GM18519 (cell line): ENCODE data around the gene SYCE3.
"Not testable (repeated sequence)": the region's sequence is repeated elsewhere in the genome, so short reads cannot be mapped to it uniquely, and the experiment has no call there.

Experiments used
- ATAC-seq: cut with Tn5 transposase; IDR thresholded peaks from one replicate; pipeline ENCODE4 v1.9.1; 2021; ENCODE audit warnings: mild to moderate bottlenecking, moderate library complexity; ENCODE audit not compliant: unreplicated experiment, low FRiP score

The SYCE3 gene

GRCh38 chr22:50553310-50553709 lies 9.4 kb downstream of the SYCE3 start:
- no peak for ATAC-seq

GRCh38 chr22:50551160-50551752 lies 11.5 kb downstream of the SYCE3 start:
- ATAC-seq = no peak

- no peak for ATAC-seq
Measured at GRCh38 chr22:50550395-50550794, 12.3 kb downstream of the SYCE3 start.

GRCh38 chr22:50548921-50549790 lies 13.6 kb downstream of the SYCE3 start:
- no peak for ATAC-seq

- no peak for ATAC-seq
Measured at GRCh38 chr22:50548040-50548920, 14.4 kb downstream of the SYCE3 start.

- no peak for ATAC-seq
Measured at GRCh38 chr22:50547263-50547985, 15.3 kb downstream of the SYCE3 start.

GRCh38 chr22:50546326-50547262 lies 16.1 kb downstream of the SYCE3 start:
- no peak for ATAC-seq

- ATAC-seq = no peak
Measured at GRCh38 chr22:50545522-50546325, 17.0 kb downstream of the SYCE3 start, which contains the start of gene KLHDC7B. TSS of gene KLHDC7B (plus strand) at chr22:50545899. CDS start at chr22:50546244, 345 bp downstream.

- no peak for ATAC-seq
Measured at GRCh38 chr22:50544746-50545253, 17.9 kb downstream of the SYCE3 start.

GRCh38 chr22:50544078-50544745 lies 18.5 kb downstream of the SYCE3 start:
- no peak for ATAC-seq

- no peak for ATAC-seq
Measured at GRCh38 chr22:50542416-50542927, 20.2 kb downstream of the SYCE3 start.

GRCh38 chr22:50541667-50542026 lies 21.1 kb downstream of the SYCE3 start:
- ATAC-seq = not testable (repeated sequence)

- no peak for ATAC-seq
Measured at GRCh38 chr22:50540381-50540780, 22.3 kb downstream of the SYCE3 start.

- no peak for ATAC-seq
Measured at GRCh38 chr22:50537765-50538164, 25.0 kb downstream of the SYCE3 start.

- no peak for ATAC-seq
Measured at GRCh38 chr22:50536226-50536625, 26.5 kb downstream of the SYCE3 start.

- ATAC-seq = no peak
Measured at GRCh38 chr22:50535113-50535512, 27.6 kb downstream of the SYCE3 start.
